ENCODE data around the gene EDN3.

The EDN3 gene

DNA sequence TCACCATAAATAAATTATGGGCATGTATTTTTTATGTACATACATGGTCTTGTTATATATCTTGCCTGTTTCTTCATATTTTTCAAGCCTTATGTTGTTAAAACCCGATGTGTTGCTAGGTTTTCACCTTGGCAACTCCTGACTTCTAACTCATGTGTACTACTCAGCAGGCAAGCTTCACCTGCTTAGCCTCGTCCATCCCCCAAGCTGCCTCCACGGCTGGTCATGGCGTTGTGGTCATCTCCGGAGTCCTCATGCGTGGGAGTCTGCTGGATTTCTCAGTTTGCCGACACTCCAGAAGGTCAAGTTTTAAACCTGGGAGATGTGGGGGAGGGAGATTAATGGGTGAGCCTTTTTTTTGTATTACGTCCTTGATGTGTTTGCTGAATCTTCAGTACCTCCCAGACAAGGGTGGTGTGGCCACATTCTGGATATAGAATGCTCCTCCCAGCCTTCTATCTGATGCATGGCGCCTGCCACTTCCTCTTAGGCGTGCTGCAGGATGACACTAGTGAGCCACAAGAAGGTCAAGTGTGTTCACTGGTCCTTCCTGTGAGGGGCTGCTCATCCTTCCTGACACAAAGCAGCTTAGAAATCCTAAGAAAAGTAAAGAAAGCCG is 26.6 kb upstream of the EDN3 start:
- Histone ChIP-seq H3K27ac (ENCODE audit: insufficient read depth, low read length, poor library complexity, severe bottlenecking) (no peak overlapping the region), H3K9me3 (ENCODE audit: control insufficient read depth, low read length) (no peaks in the 10 kb centered on the region), H3K4me1 (ENCODE audit: control insufficient read depth, insufficient read depth, low read length, poor library complexity, severe bottlenecking) (peaks cover 9% of the 10 kb centered on the region), H3K4me3 (ENCODE audit: insufficient read depth, low read depth, low read length, poor library complexity, severe bottlenecking) (no peak overlapping the region), H3K36me3 (ENCODE audit: control insufficient read depth, insufficient read depth, low read length) (no peaks in the 10 kb centered on the region), H3K27me3 (replicated peaks; ENCODE audit: control insufficient read depth, insufficient read depth, low read length, poor library complexity, severe bottlenecking) (no peaks in the 10 kb centered on the region)
- DNase-seq = no peak

DNA sequence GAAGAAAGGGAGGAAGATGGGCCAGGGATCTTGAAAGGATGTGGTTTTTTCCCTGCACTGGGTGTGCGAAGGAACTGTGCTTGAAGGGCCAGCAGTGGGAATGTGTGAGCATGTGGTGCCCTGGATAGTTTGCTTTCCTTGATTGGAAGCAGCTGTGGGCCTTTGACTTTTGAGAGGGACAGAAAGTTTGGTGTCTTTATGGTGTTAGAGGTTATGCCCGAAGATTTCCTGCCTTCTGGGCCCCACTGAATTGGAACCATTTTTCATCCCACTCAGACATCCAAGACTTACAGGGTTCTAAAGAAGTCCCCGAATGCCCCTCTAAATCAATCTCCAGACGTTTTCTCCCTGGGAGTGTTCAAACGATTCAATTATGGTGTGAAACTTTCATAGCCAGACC is 23.5 kb upstream of the EDN3 start:
- Histone ChIP-seq H3K4me3 (ENCODE audit: insufficient read depth, low read depth, low read length, poor library complexity, severe bottlenecking) (no peak overlapping the region), H3K36me3 (ENCODE audit: control insufficient read depth, insufficient read depth, low read length) (no peaks in the 10 kb centered on the region), H3K27ac (ENCODE audit: insufficient read depth, low read length, poor library complexity, severe bottlenecking) (no peak overlapping the region), H3K27me3 (replicated peaks; ENCODE audit: control insufficient read depth, insufficient read depth, low read length, poor library complexity, severe bottlenecking) (no peaks in the 10 kb centered on the region), H3K9me3 (ENCODE audit: control insufficient read depth, low read length) (no peaks in the 10 kb centered on the region), H3K4me1 (ENCODE audit: control insufficient read depth, insufficient read depth, low read length, poor library complexity, severe bottlenecking) (peaks cover 9% of the 10 kb centered on the region)
- DNase-seq = no peak

- no peak for DNase-seq
- H3K9me3 ChIP-seq (ENCODE audit: control insufficient read depth, low read length) = no peaks in the 10 kb centered on the region
- H3K27me3 ChIP-seq (replicated peaks; ENCODE audit: control insufficient read depth, insufficient read depth, low read length, poor library complexity, severe bottlenecking) = no peaks in the 10 kb centered on the region
- H3K36me3 ChIP-seq (ENCODE audit: control insufficient read depth, insufficient read depth, low read length) = no peaks in the 10 kb centered on the region
- no peaks in the 10 kb centered on the region for H3K4me1 ChIP-seq (ENCODE audit: control insufficient read depth, insufficient read depth, low read length, poor library complexity, severe bottlenecking)
- H3K27ac ChIP-seq (ENCODE audit: insufficient read depth, low read length, poor library complexity, severe bottlenecking) = no peak overlapping the region
- H3K4me3 ChIP-seq (ENCODE audit: insufficient read depth, low read depth, low read length, poor library complexity, severe bottlenecking) = no peak overlapping the region
Observed at GRCh38 chr20:59284470-59284869, 15.9 kb upstream of the EDN3 start.

GRCh38 chr20:59289994-59290393 is 10.4 kb upstream of the EDN3 start:
- H3K27me3 ChIP-seq (replicated peaks; ENCODE audit: control insufficient read depth, insufficient read depth, low read length, poor library complexity, severe bottlenecking) = no peaks in the 10 kb centered on the region
- no peaks in the 10 kb centered on the region for H3K4me1 ChIP-seq (ENCODE audit: control insufficient read depth, insufficient read depth, low read length, poor library complexity, severe bottlenecking)
- no peak overlapping the region for H3K4me3 ChIP-seq (ENCODE audit: insufficient read depth, low read depth, low read length, poor library complexity, severe bottlenecking)
- H3K9me3 ChIP-seq (ENCODE audit: control insufficient read depth, low read length) = no peaks in the 10 kb centered on the region
- no peak overlapping the region for H3K27ac ChIP-seq (ENCODE audit: insufficient read depth, low read length, poor library complexity, severe bottlenecking)
- no peak for DNase-seq
- H3K36me3 ChIP-seq (ENCODE audit: control insufficient read depth, insufficient read depth, low read length) = no peaks in the 10 kb centered on the region

- no peak overlapping the region for H3K4me3 ChIP-seq (ENCODE audit: insufficient read depth, low read depth, low read length, poor library complexity, severe bottlenecking)
- no peaks in the 10 kb centered on the region for H3K9me3 ChIP-seq (ENCODE audit: control insufficient read depth, low read length)
- DNase-seq = no peak
- H3K27ac ChIP-seq (ENCODE audit: insufficient read depth, low read length, poor library complexity, severe bottlenecking) = no peak overlapping the region
- H3K36me3 ChIP-seq (ENCODE audit: control insufficient read depth, insufficient read depth, low read length) = no peaks in the 10 kb centered on the region
- no peaks in the 10 kb centered on the region for H3K27me3 ChIP-seq (replicated peaks; ENCODE audit: control insufficient read depth, insufficient read depth, low read length, poor library complexity, severe bottlenecking)
- H3K4me1 ChIP-seq (ENCODE audit: control insufficient read depth, insufficient read depth, low read length, poor library complexity, severe bottlenecking) = no peaks in the 10 kb centered on the region
Observed at GRCh38 chr20:59291740-59292383, 8.5 kb upstream of the EDN3 start.

GRCh38 chr20:59295531-59295930 is 4.9 kb upstream of the EDN3 start:
- no peaks in the 10 kb centered on the region for H3K4me1 ChIP-seq (ENCODE audit: control insufficient read depth, insufficient read depth, low read length, poor library complexity, severe bottlenecking)
- peaks cover 8% of the 10 kb centered on the region for H3K27me3 ChIP-seq (replicated peaks; ENCODE audit: control insufficient read depth, insufficient read depth, low read length, poor library complexity, severe bottlenecking)
- no peaks in the 10 kb centered on the region for H3K36me3 ChIP-seq (ENCODE audit: control insufficient read depth, insufficient read depth, low read length)
- DNase-seq = no peak
- no peak overlapping the region for H3K4me3 ChIP-seq (ENCODE audit: insufficient read depth, low read depth, low read length, poor library complexity, severe bottlenecking)
- H3K9me3 ChIP-seq (ENCODE audit: control insufficient read depth, low read length) = no peaks in the 10 kb centered on the region
- no peak overlapping the region for H3K27ac ChIP-seq (ENCODE audit: insufficient read depth, low read length, poor library complexity, severe bottlenecking)

DNA sequence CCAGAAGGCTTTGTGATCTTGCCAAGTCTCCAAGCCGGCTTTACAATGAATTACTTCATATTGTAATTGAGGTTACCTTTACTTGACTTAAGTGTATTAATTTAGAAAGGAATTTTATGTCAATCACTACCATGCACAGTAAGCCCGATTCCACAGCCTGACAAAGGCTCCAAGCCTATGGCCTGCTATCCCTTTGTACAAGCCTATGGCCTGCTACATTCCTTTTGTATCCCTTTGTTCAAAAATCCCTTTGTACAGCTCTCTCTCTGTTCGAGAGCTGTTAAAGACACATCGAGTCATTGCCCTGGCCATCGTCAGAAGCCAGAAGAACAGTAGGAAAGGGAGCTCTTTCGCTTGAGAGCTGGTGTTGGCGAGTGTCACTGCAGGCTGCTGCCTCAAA is 2.7 kb upstream of the EDN3 start:
- H3K36me3 ChIP-seq (ENCODE audit: control insufficient read depth, insufficient read depth, low read length) = no peaks in the 10 kb centered on the region
- H3K27ac ChIP-seq (ENCODE audit: insufficient read depth, low read length, poor library complexity, severe bottlenecking) = no peak overlapping the region
- H3K4me1 ChIP-seq (ENCODE audit: control insufficient read depth, insufficient read depth, low read length, poor library complexity, severe bottlenecking) = no peaks in the 10 kb centered on the region
- H3K4me3 ChIP-seq (ENCODE audit: insufficient read depth, low read depth, low read length, poor library complexity, severe bottlenecking) = no peak overlapping the region
- no peak for DNase-seq
- H3K9me3 ChIP-seq (ENCODE audit: control insufficient read depth, low read length) = no peaks in the 10 kb centered on the region
- peaks cover 8% of the 10 kb centered on the region for H3K27me3 ChIP-seq (replicated peaks; ENCODE audit: control insufficient read depth, insufficient read depth, low read length, poor library complexity, severe bottlenecking)

DNA sequence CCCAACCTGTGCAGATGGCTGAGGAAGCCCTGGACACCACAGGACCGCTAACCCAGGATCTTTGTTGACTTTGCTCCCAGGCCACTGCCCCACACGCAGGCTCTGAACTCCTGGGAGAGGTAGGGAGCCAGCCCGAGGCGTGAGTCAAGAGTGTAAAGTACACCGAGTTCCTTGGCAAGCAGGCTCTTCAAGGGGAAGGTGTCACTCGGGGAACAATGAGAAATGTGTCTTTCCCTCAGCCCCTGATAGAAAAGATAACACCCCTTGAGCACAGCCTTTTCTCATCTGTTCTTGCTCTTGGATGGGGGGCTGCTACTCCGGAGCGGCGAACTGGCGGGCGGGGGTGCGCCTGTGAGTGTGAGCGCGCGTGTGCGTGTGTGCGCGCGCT is 472 bp upstream of the EDN3 start:
- Histone ChIP-seq H3K27ac (ENCODE audit: insufficient read depth, low read length, poor library complexity, severe bottlenecking) (no peak overlapping the region), H3K4me1 (ENCODE audit: control insufficient read depth, insufficient read depth, low read length, poor library complexity, severe bottlenecking) (no peaks in the 10 kb centered on the region), H3K36me3 (ENCODE audit: control insufficient read depth, insufficient read depth, low read length) (no peaks in the 10 kb centered on the region), H3K9me3 (ENCODE audit: control insufficient read depth, low read length) (no peaks in the 10 kb centered on the region), H3K27me3 (replicated peaks; ENCODE audit: control insufficient read depth, insufficient read depth, low read length, poor library complexity, severe bottlenecking) (peaks cover 8% of the 10 kb centered on the region), H3K4me3 (ENCODE audit: insufficient read depth, low read depth, low read length, poor library complexity, severe bottlenecking) (no peak overlapping the region)
- DNase-seq = no peak

DNA sequence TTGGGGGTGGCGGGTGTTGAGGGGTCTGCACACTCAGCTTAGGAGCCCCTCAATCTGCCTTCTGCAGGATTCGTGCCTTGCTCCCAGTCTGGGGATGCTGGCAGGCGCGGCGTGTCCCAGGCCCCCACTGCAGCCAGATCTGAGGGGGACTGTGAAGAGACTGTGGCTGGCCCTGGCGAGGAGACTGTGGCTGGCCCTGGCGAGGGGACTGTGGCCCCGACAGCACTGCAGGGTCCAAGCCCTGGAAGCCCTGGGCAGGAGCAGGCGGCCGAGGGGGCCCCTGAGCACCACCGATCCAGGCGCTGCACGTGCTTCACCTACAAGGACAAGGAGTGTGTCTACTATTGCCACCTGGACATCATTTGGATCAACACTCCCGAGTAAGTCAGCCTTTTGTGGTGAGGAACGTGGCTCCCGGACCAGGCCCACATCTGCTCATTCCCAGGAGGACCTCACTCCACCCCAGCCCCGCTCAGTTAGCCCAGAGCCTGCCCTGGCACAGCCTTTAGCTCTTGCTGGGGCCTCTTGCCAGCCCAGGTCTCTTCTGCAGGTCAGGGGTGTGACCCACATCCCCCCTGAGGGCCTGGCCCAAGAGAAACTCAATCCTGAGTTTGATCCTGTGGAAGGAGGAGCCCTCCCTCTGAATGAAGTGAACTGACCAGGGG is 1.1 kb downstream of the EDN3 start:
- DNase-seq = no peak
- no peak overlapping the region for H3K27ac ChIP-seq (ENCODE audit: insufficient read depth, low read length, poor library complexity, severe bottlenecking)
- no peaks in the 10 kb centered on the region for H3K4me1 ChIP-seq (ENCODE audit: control insufficient read depth, insufficient read depth, low read length, poor library complexity, severe bottlenecking)
- peaks cover 8% of the 10 kb centered on the region for H3K27me3 ChIP-seq (replicated peaks; ENCODE audit: control insufficient read depth, insufficient read depth, low read length, poor library complexity, severe bottlenecking)
- H3K9me3 ChIP-seq (ENCODE audit: control insufficient read depth, low read length) = no peaks in the 10 kb centered on the region
- no peaks in the 10 kb centered on the region for H3K36me3 ChIP-seq (ENCODE audit: control insufficient read depth, insufficient read depth, low read length)
- no peak overlapping the region for H3K4me3 ChIP-seq (ENCODE audit: insufficient read depth, low read depth, low read length, poor library complexity, severe bottlenecking)

GRCh38 chr20:59305908-59306655 is 5.7 kb downstream of the EDN3 start:
- Histone ChIP-seq H3K36me3 (ENCODE audit: control insufficient read depth, insufficient read depth, low read length) (no peaks in the 10 kb centered on the region), H3K27me3 (replicated peaks; ENCODE audit: control insufficient read depth, insufficient read depth, low read length, poor library complexity, severe bottlenecking) (no peaks in the 10 kb centered on the region), H3K9me3 (ENCODE audit: control insufficient read depth, low read length) (no peaks in the 10 kb centered on the region), H3K27ac (ENCODE audit: insufficient read depth, low read length, poor library complexity, severe bottlenecking) (no peak overlapping the region), H3K4me3 (ENCODE audit: insufficient read depth, low read depth, low read length, poor library complexity, severe bottlenecking) (no peak overlapping the region), H3K4me1 (ENCODE audit: control insufficient read depth, insufficient read depth, low read length, poor library complexity, severe bottlenecking) (no peaks in the 10 kb centered on the region)
- DNase-seq = no peak

All from effector memory CD4-positive, alpha-beta T cell (primary cell).